Epithelial cell of umbilical artery (primary cell): ENCODE measurements around the gene ANKS6. TPM values are rescaled to one million over a fixed set of nuclear protein-coding genes. Genes with fewer than 3 reads are reported as not detected.

Source experiments
- total RNA-seq: library from RNA; depleted of rRNA; stranded (reverse); fragments of >200 nt; gene quantifications from 2 replicates; pipeline ENCODE4 v1.2.3, GENCODE V29; 2014

The ANKS6 gene
- total RNA-seq: 7.4 and 9.4 TPM in 2 replicates

DNA sequence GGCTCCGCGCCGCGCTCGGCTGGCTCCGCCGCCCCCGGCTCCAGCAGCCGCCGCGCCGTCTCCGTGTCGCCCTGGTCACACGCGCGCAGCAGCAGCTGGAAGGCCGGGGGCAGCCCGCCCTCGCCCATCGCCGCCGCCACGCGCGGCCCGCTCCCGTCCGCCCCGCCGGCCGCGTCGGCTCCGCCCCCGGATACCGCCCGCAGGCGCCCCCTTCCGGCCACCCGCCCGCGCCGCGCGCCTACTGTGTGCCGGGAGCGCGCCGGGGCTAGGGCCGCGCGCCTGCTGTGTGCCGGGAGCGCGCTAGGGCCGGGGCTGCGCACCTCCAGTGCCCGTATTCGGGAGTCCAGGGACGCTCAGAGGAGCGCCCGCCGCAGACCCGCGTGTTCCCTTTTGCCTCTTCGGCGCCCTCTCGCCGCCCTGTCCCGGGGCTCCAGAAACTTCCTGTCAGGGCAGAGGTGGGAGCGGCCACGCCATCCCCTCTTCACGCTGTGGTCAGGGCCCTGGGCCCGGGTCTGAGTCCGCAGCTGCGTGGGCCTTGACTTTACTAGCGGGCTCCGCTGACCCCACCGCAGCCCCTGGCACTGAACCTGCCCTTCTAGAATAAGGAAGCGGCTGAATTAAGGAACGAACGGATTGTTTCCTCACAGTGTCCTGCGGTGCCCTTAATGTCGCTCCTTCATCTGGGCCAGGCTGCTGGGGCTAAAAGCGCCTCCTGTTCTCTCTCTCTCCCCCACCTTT, at the start of gene ANKS6:
ANKS6 (minus strand) TSS at position 192 of the 738 bp plus-strand sequence; CDS start at position 128, 64 bp downstream.

DNA sequence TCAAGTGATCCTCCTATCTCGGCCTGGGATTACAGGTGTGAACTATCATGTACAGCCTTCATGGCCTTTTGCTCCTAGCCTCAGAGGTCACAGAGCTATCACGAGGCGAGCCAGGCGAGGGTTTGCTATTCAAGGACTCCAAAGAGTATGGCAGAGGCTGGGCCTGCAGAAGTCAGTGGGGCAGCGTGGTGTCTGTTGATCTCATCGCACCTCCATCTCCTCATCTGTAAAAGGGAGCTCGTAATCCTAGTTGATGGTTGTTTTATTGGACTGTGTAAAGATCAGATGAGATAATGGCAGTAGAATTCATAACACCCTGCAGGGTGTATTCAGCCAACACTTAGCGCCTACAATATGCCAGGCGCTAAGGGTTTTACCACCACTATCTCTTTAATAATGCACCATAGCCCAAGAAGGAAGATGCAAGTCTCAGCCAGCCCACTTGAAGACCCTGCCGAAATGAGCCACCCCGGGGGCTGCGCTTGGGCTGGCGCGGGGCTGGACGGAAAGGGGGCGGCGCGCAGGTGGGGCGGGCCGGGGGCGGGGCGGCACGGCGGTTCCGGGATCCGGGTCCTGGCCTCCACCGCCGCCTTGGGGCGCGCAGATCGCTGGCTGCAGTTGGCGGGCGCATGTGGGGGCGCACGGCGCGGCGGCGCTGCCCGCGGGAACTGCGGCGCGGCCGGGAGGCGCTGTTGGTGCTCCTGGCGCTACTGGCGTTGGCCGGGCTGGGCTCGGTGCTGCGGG, 10.9 kb upstream of the ANKS6 start, which contains the start of gene GALNT12:
GALNT12 (plus strand) TSS at position 601 of the 744 bp plus-strand sequence; CDS start at position 630, 29 bp downstream.

DNA sequence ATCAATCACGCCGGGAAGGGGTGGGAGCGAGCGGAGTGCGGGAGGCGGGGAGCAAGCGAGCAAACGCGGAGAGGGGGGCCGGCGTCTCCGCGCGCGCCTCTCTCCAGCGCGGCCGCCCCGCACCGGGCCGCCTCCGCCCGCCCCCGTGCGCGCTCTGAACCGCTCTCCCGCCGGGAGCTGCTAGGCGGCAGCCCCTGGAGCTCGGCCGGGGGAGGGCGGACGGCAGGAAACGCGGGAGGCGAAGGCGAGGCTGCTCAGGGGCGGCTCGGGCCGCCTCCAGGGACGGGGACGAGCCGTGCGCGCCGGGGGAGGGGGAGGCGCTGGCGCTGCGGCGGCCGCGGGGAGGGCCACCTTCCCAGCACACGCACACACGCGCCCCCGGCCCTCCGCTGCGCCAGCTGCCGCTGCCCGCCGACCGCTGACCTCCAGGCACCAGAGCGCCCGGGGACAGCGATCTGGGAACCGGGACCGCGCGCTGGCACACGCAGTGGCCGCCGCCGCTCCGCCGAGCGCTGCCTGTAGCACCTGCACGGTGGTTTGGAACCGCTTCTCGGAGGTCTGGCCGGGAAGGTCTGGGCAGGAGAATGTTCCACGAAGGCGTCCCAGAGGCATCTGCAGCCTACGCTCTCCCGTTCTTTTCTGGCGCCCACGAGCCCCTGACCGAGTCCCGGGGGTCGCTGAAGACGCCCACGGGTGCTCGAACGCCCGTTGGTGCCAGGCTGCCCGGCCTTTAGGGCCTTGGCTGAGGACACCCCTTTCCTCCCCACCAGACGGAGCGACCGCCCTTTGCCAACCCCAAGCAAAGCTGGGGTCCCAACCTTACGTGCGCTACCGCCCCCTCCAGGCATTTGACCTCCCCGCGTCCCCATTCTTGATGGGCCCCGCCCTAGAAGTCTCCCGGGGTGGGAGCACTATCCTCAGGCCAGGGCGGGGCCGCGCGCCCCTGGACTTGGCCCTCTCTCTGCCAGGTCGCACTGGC, 87.1 kb downstream of the ANKS6 start, which contains the start of gene GABBR2:
GABBR2 (minus strand) TSS at position 3 of the 979 bp plus-strand sequence. CDS start 198 bp downstream, outside the sequence.

Other genes starting within 250 kb of the ANKS6 start
- gene GABBR2, start 87.6 kb downstream of the ANKS6 start, total RNA-seq: 0.61 and 1.6 TPM in 2 replicates
- 0.65 and 0.91 TPM in 2 replicates for gene GALNT12, start 11.1 kb upstream of the ANKS6 start, total RNA-seq
- gene COL15A1, start 147.4 kb upstream of the ANKS6 start, total RNA-seq: under 0.01 and 0.30 TPM in 2 replicates